HepG2 (cell line): ENCODE measurements around the gene KRTAP5-4. TPM values are rescaled to one million over a fixed set of nuclear protein-coding genes. Genes with fewer than 3 reads are reported as not detected.

Experiments used
- EZH2 ChIP-seq: conservative IDR thresholded peaks from 2 replicates; pipeline ENCODE4 v1.6.1; 2012; ENCODE audit warnings: mild to moderate bottlenecking, low read depth, low read length, moderate library complexity
- HNRNPK ChIP-seq: fragments of 200-400 bp; formaldehyde crosslinking; IDR thresholded peaks from 2 replicates; pipeline ENCODE4 v1.6.1; 2018; ENCODE audit warnings: low read length, low read depth, moderate library complexity, mild to moderate bottlenecking; ENCODE audit not compliant: poor library complexity, severe bottlenecking
- MAX ChIP-seq: IDR thresholded peaks from 2 replicates; pipeline ENCODE4 v1.6.1; 2012; ENCODE audit warnings: inconsistent platforms
- NFRKB ChIP-seq: fragments of 450-650 bp; IDR thresholded peaks from 2 replicates; pipeline ENCODE4 v1.6.1; 2017
- PITX1 ChIP-seq: sonication (generic); formaldehyde crosslinking; IDR thresholded peaks from 2 replicates; pipeline ENCODE4 v1.5.1; 2020; ENCODE audit warnings: mild to moderate bottlenecking, missing genetic modification reagents
- RBM22 ChIP-seq: fragments of 200-400 bp; formaldehyde crosslinking; optimal IDR thresholded peaks from 2 replicates; pipeline ENCODE3; 2017; ENCODE audit warnings: mild to moderate bottlenecking, low read length, moderate library complexity
- SALL1 ChIP-seq: sonication (generic); formaldehyde crosslinking; IDR thresholded peaks from 2 replicates; pipeline ENCODE4 v1.8.0; 2022; ENCODE audit warnings: mild to moderate bottlenecking, missing genetic modification reagents
- SYNCRIP ChIP-seq: fragments of 200-400 bp; formaldehyde crosslinking; IDR thresholded peaks from 2 replicates; pipeline ENCODE4 v1.6.1; 2018; ENCODE audit warnings: mild to moderate bottlenecking, low read depth, low read length; ENCODE audit not compliant: insufficient read depth
- TCF12 ChIP-seq, 2 experiments: fragments of 450-650 bp in 1 of 2; sonication (generic) in 1 of 2; formaldehyde crosslinking in 1 of 2; IDR thresholded peaks; 2 replicates each; pipeline versions ENCODE4 v1.6.1 to v1.8.0; 2017 to 2022; ENCODE audit warnings: antibody characterized with exemption in 1 of 2, mild to moderate bottlenecking in 1 of 2, missing genetic modification reagents in 1 of 2, moderate library complexity in 1 of 2
- TCF7 ChIP-seq: sonication (generic); IDR thresholded peaks from 2 replicates; pipeline ENCODE4 v1.6.1; 2016; ENCODE audit warnings: antibody characterized with exemption, low read depth
- THYN1 ChIP-seq: sonication (generic); formaldehyde crosslinking; IDR thresholded peaks from 2 replicates; pipeline ENCODE4 v1.8.1; 2023; ENCODE audit warnings: low read depth, mild to moderate bottlenecking, moderate library complexity, missing genetic modification reagents, borderline replicate concordance
- ZBTB33 ChIP-seq: sonication (generic); formaldehyde crosslinking; IDR thresholded peaks from 2 replicates; pipeline ENCODE4 v1.4.0; 2020; ENCODE audit warnings: missing genetic modification reagents
- ZBTB38 ChIP-seq: sonication (generic); formaldehyde crosslinking; IDR thresholded peaks from 2 replicates; pipeline ENCODE4 v1.5.1; 2020; ENCODE audit warnings: mild to moderate bottlenecking, missing genetic modification reagents
- ZBTB4 ChIP-seq: sonication (generic); formaldehyde crosslinking; IDR thresholded peaks from 2 replicates; pipeline ENCODE4 v1.4.0; 2020; ENCODE audit warnings: missing genetic modification reagents, mild to moderate bottlenecking, borderline replicate concordance
- ZMYM3 ChIP-seq: sonication (generic); formaldehyde crosslinking; IDR thresholded peaks from 2 replicates; pipeline ENCODE4 v1.5.1; 2020; ENCODE audit warnings: mild to moderate bottlenecking, missing genetic modification reagents
- ZNF367 ChIP-seq: sonication (generic); formaldehyde crosslinking; IDR thresholded peaks from 2 replicates; pipeline ENCODE4 v1.4.0; 2020; ENCODE audit warnings: missing genetic modification reagents, borderline replicate concordance
- ZNF687 ChIP-seq: sonication (generic); formaldehyde crosslinking; IDR thresholded peaks from 2 replicates; pipeline ENCODE4 v1.5.1; 2020; ENCODE audit warnings: mild to moderate bottlenecking, missing genetic modification reagents, moderate library complexity
- ZNF7 ChIP-seq: IDR thresholded peaks from 2 replicates; pipeline ENCODE4 v1.6.1; 2016; ENCODE audit warnings: missing biosample characterization, missing genetic modification reagents
- ZNF770 ChIP-seq: sonication (generic); formaldehyde crosslinking; IDR thresholded peaks from 2 replicates; pipeline ENCODE4 v1.5.0; 2020; ENCODE audit warnings: mild to moderate bottlenecking, missing genetic modification reagents
- polyA plus RNA-seq, 8 experiments: library from polyadenylated mRNA; depleted of rRNA in 3 of 8; stranded (reverse) in 7 of 8; unstranded in 1 of 8; fragments of >200 nt; fragmentation: Illumina TruSeq in 4 of 8; extraction: Trizol in 4 of 8; gene quantifications; 2 replicates each; pipeline versions ENCODE4 v1.2.1 to v1.2.3, GENCODE V29; 2011 to 2016; ENCODE audit warnings: low read depth in 4 of 8, missing spikeins in 1 of 8, mixed read lengths in 1 of 8; ENCODE audit not compliant: insufficient read depth in 1 of 8
- total RNA-seq, 5 experiments: library from RNA; depleted of rRNA; stranded (reverse); fragments of >200 nt; fragmentation: Illumina TruSeq; extraction: Trizol; gene quantifications; 2 replicates each; pipeline ENCODE4 v1.2.3, GENCODE V29; 2016; ENCODE audit warnings: low read depth in 1 of 5

Gene KRTAP5-4
- total and polyA plus RNA-seq, 2 of the 13 experiments (the other 11 are each of a cell fraction or from before 2014, with no cell fraction given), result not detected

- no peak for TF ChIP-seq ZNF770 (CRISPR knock-in tag)
- TF ChIP-seq SALL1 (CRISPR knock-in tag), result peak; percentile 25; the same call in 1 of the 2 replicates
- TF ChIP-seq ZMYM3 (CRISPR knock-in tag), result no peak
- TF ChIP-seq TCF7, result no peak
- TF ChIP-seq ZBTB33 (CRISPR knock-in tag), result peak; percentile 94
- TF ChIP-seq ZBTB38 (CRISPR knock-in tag), result peak; percentile 98
- no peak for TF ChIP-seq NFRKB
- TF ChIP-seq ZNF7, result no peak
- no peak for TF ChIP-seq EZH2
- peak; percentile 98 for TF ChIP-seq ZNF687
- no peak for TF ChIP-seq THYN1 (CRISPR knock-in tag)
- no peak for TF ChIP-seq PITX1 (CRISPR knock-in tag)
- no peak for TF ChIP-seq RBM22
- peak; percentile 90; the same call in 1 of the 2 replicates for TF ChIP-seq ZBTB4 (CRISPR knock-in tag)
- TF ChIP-seq HNRNPK, result no peak
- TF ChIP-seq SYNCRIP, result no peak
- TF ChIP-seq ZNF367 (CRISPR knock-in tag), result no peak
- TF ChIP-seq MAX, result peak; percentile 77
- no peak for TF ChIP-seq TCF12 (IDR thresholded peaks at IDR 0.05)
- no peak for TF ChIP-seq TCF12 (CRISPR knock-in tag; IDR thresholded peaks at IDR 0.05)
Observed at GRCh38 chr11:1667906-1668305, 46.0 kb upstream of the KRTAP5-4 start (continued).
